Measurements from ENCODE around the gene SAP30BP.
"Not testable (repeated sequence)": the region's sequence is repeated elsewhere in the genome, so short reads cannot be mapped to it uniquely, and the experiment has no call there.

The SAP30BP gene

GRCh38 chr17:75634376-75634740 lies 32.8 kb upstream of the SAP30BP start:
- H3K4me3 ChIP-seq (ENCODE audit: low read length): no peak overlapping the region
- no peak for TF ChIP-seq CTCF (conservative IDR thresholded peaks at IDR 0.05; ENCODE audit: low read length)
- DNase-seq (ENCODE audit: low read depth): no peak

- TF ChIP-seq CTCF (conservative IDR thresholded peaks at IDR 0.05; ENCODE audit: low read length): no peak
- H3K4me3 ChIP-seq (ENCODE audit: low read length): no peak overlapping the region
- no peak for DNase-seq (ENCODE audit: low read depth)
These were observed 32.2 kb upstream of the SAP30BP start for GRCh38 chr17:75634754-75635609.

- no peak overlapping the region for H3K4me3 ChIP-seq (ENCODE audit: low read length)
- no peak for TF ChIP-seq CTCF (conservative IDR thresholded peaks at IDR 0.05; ENCODE audit: low read length)
- no peak for DNase-seq (ENCODE audit: low read depth)
These were observed 31.4 kb upstream of the SAP30BP start for GRCh38 chr17:75635610-75636202.

- H3K4me3 ChIP-seq (ENCODE audit: low read length): no peak overlapping the region
- TF ChIP-seq CTCF (conservative IDR thresholded peaks at IDR 0.05; ENCODE audit: low read length): no peak
These were observed 30.6 kb upstream of the SAP30BP start for GRCh38 chr17:75636381-75637142.

GRCh38 chr17:75637143-75637538 lies 30.0 kb upstream of the SAP30BP start:
- no peak for DNase-seq (ENCODE audit: low read depth)
- TF ChIP-seq CTCF (conservative IDR thresholded peaks at IDR 0.05; ENCODE audit: low read length): no peak

More at GRCh38 chr17:75636381-75637142, 30.6 kb upstream of the SAP30BP start:
- DNase-seq (ENCODE audit: low read depth): no peak

GRCh38 chr17:75637551-75637950 lies 29.6 kb upstream of the SAP30BP start:
- H3K4me3 ChIP-seq (ENCODE audit: low read length): no peak overlapping the region
- TF ChIP-seq CTCF (conservative IDR thresholded peaks at IDR 0.05; ENCODE audit: low read length): no peak
- DNase-seq (ENCODE audit: low read depth): no peak

More at GRCh38 chr17:75637143-75637538, 30.0 kb upstream of the SAP30BP start:
- no peak overlapping the region for H3K4me3 ChIP-seq (ENCODE audit: low read length)

- not testable (repeated sequence) for H3K4me3 ChIP-seq (ENCODE audit: low read length); DNase-seq (ENCODE audit: low read depth)
These were observed 29.1 kb upstream of the SAP30BP start for GRCh38 chr17:75638039-75638438.

All from AG10803 (cell line).